ENCODE results near the gene MED14. TPM values are rescaled to one million over a fixed set of nuclear protein-coding genes. Genes with fewer than 3 reads are reported as not detected.

The MED14 gene
- total and polyA plus RNA-seq, 10 of the 15 experiments (the other 5 are each of a cell fraction or from before 2014, with no cell fraction given) = 8.8 to 99.4 (median 29.4) TPM

- TF ChIP-seq RELB (IDR thresholded peaks at IDR 0.05; ENCODE audit: low read depth) = no peak
Measured at GRCh38 chrX:40778861-40779575, 43.7 kb upstream of the MED14 start (continued).

- FAIRE-seq = no peak
- RAD21 ChIA-PET (ENCODE audit: unreplicated experiment) = no interaction called here
- Histone ChIP-seq H3K9ac (ENCODE audit: control insufficient read depth, insufficient read depth, low read length) (no peak overlapping the region), H2AFZ (ENCODE audit: control insufficient read depth, low read depth, low read length) (no peak overlapping the region), H3K9me3 (replicated peaks; ENCODE audit: control insufficient read depth, insufficient read depth, low read length) (no peaks in the 10 kb centered on the region), H3K27ac (ENCODE audit: control insufficient read depth, insufficient read depth) (no peak overlapping the region), H4K20me1 (ENCODE audit: control insufficient read depth, insufficient read depth) (no peaks in the 10 kb centered on the region), H3K27me3 (replicated peaks in 1 of 2; ENCODE audit: control insufficient read depth in 2 of 2, insufficient read depth in 2 of 2, low read length in 1 of 2) (no peaks in the 10 kb centered on the region; a peak in 1 of 4 replicates), H3K4me1 (ENCODE audit: control insufficient read depth, insufficient read depth, low read length) (no peaks in the 10 kb centered on the region), H3K4me3 (no peak overlapping the region), H3K79me2 (ENCODE audit: control insufficient read depth, insufficient read depth, low read length) (no peaks in the 10 kb centered on the region), H3K4me2 (ENCODE audit: control insufficient read depth, insufficient read depth) (no peak overlapping the region), H3K36me3 (ENCODE audit: control insufficient read depth in 2 of 2, insufficient read depth in 2 of 2, low read length in 1 of 2) (no peaks in the 10 kb centered on the region)
- intact Hi-C loops (cut with micrococcal nuclease; ENCODE audit: unreplicated experiment) = no loop called here
- in situ Hi-C loops (cut with MboI) = no loop called here
- SMC1A ChIA-PET (ENCODE audit: uncharacterized antibody, unreplicated experiment) = interaction anchor here (1.0 kb wide), 1 partner anchor 122 kb away, joined by 3 read pairs; no protein-coding TSS in a partner anchor
- TF ChIP-seq ZNF207 (IDR thresholded peaks at IDR 0.05; ENCODE audit: borderline replicate concordance) (no peak), SMC3 (IDR thresholded peaks at IDR 0.05; ENCODE audit: borderline replicate concordance, low read length) (no peak), ZNF384 (IDR thresholded peaks at IDR 0.05; ENCODE audit: borderline replicate concordance, low read depth, low read length) (no peak), RFX5 (IDR thresholded peaks at IDR 0.05; ENCODE audit: low read depth, low read length) (no peak), EZH2 (IDR thresholded peaks at IDR 0.05; ENCODE audit: borderline replicate concordance, control insufficient read depth, low read depth, low read length) (no peak), CHD1 (IDR thresholded peaks at IDR 0.05; ENCODE audit: low read depth, low read length) (no peak), SUPT20H (IDR thresholded peaks at IDR 0.05; ENCODE audit: borderline replicate concordance, control insufficient read depth, low read depth, low read length) (no peak), NFIC (IDR thresholded peaks at IDR 0.05; ENCODE audit: low read depth, low read length) (no peak)
- CTCF ChIA-PET = no interaction called here
- POLR2A ChIA-PET = no interaction called here
- no TSS peak for BruUV-seq (replicated peaks)
- no peak for DNase-seq (ENCODE audit: low read depth, low spot score)
- 17% methylated on average over 3 of the region's 3 CpGs for WGBS (ENCODE audit: insufficient coverage, insufficient replicate concordance, low lambda C conversion rate, missing lambda C conversion rate)
- no peak for ATAC-seq
Measured at GRCh38 chrX:40773809-40774208, 38.5 kb upstream of the MED14 start.

All from GM12878 (cell line).